ENCODE measurements around the gene THSD8. TPM values are rescaled to one million over a fixed set of nuclear protein-coding genes. Genes with fewer than 3 reads are reported as not detected.

THSD8 gene
- total and polyA plus RNA-seq, 12 donors: 1.8 to 8.6 (median 4.6) TPM; not detected in 4

DNA sequence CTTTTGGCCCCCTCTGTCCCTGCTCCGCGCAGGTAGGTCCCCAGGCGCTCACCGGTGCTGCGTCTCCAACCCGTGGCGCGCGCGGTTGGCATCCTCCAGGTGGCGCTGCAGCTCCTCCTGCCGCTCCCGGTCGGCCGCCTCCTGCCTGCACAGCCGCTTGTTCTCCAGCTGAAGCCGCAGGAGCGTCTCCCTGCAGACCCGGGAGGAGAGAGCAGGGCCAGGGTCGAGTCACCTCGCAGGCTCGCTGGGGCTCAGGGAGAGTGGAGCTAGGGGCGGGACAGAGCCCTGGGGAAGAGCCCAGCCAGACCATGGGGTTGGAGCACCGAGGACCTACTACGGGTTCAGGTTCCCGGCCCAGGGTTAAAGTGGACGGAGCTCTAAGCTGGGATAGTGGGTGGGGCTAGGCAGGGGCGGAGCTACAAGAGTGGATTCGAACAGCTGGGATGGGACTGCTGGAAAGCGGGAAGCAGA, 35.8 kb upstream of the THSD8 start:
- Histone ChIP-seq H3K36me3 (replicated peaks in 1 of 2) (peaks cover 0 to 12% of the 10 kb centered on the region in 2 donors), H3K9me3 (replicated peaks in 1 of 3) (no peaks in the 10 kb centered on the region), H3K27me3 (no peaks in the 10 kb centered on the region), H3K4me3 (peak overlapping the region in 1 of 4 donors; percentile 60), H3K27ac (peak overlapping the region in 2 of 5 donors; percentile 54 to 72), H3K4me1 (replicated peaks in 1 of 2) (no peaks in the 10 kb centered on the region)
- intact Hi-C loops (cut with DNase I): loop anchor here (5.0 to 10.0 kb wide), 3 partner anchors 36 to 79 kb away; partner anchors contain the start of genes PRDX2 (in 1 of the 2) and THSD8 (in 1 of the 2)
- DNase-seq: peak; percentile 75 to 92 (median 86)
- WGBS, 4 donors: 2 to 61% (median 27%) methylated on average over 9 to 30 of the region's 30 CpGs
- TF ChIP-seq, protein P1, sequence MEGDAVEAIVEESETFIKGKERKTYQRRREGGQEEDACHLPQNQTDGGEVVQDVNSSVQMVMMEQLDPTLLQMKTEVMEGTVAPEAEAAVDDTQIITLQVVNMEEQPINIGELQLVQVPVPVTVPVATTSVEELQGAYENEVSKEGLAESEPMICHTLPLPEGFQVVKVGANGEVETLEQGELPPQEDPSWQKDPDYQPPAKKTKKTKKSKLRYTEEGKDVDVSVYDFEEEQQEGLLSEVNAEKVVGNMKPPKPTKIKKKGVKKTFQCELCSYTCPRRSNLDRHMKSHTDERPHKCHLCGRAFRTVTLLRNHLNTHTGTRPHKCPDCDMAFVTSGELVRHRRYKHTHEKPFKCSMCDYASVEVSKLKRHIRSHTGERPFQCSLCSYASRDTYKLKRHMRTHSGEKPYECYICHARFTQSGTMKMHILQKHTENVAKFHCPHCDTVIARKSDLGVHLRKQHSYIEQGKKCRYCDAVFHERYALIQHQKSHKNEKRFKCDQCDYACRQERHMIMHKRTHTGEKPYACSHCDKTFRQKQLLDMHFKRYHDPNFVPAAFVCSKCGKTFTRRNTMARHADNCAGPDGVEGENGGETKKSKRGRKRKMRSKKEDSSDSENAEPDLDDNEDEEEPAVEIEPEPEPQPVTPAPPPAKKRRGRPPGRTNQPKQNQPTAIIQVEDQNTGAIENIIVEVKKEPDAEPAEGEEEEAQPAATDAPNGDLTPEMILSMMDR (IDR thresholded peaks at IDR 0.05): peak; percentile 60 to 95 (median 82)
- peak in 1 of 2 donors; percentile 47 for TF ChIP-seq POLR2A (IDR thresholded peaks at IDR 0.05)

DNA sequence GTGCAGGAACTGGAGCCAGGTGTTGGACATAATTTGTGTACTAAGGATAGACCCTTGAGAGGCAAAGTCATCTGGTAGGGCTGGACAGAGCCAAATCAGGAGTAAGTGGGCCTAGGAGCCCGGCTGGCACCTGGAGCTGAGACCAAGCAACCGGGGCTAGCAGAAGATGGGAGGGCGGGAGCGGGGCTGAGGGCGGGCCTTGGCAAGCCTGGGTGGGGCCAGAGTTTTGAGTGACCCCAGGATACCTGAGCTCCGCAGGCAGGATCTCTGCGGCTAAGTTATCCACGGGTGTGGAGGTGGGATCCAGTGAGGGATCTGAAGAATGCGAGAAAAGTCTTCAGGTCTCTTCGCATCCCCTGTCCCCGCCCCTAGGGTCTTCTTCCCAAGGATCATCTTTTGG, 34.7 kb upstream of the THSD8 start:
- H3K36me3 ChIP-seq (replicated peaks in 1 of 2): peaks cover 0 to 12% of the 10 kb centered on the region in 2 donors
- H3K9me3 ChIP-seq (replicated peaks in 1 of 3): no peaks in the 10 kb centered on the region
- H3K4me1 ChIP-seq (replicated peaks in 1 of 2): no peaks in the 10 kb centered on the region
- no peak overlapping the region for H3K27ac ChIP-seq
- TF ChIP-seq, protein P1 (IDR thresholded peaks at IDR 0.05): no peak
- TF ChIP-seq POLR2A (IDR thresholded peaks at IDR 0.05): no peak
- H3K4me3 ChIP-seq: no peak overlapping the region
- WGBS, 4 donors: 90 to 100% (median 92%) methylated on average over 2 to 11 of the region's 11 CpGs
- intact Hi-C loops (cut with DNase I): loop anchor here (5.0 to 10.0 kb wide), 3 partner anchors 35 to 78 kb away; partner anchors contain the start of genes PRDX2 (in 1 of the 2) and THSD8 (in 1 of the 2)
- no peak for DNase-seq
- H3K27me3 ChIP-seq: no peaks in the 10 kb centered on the region

DNA sequence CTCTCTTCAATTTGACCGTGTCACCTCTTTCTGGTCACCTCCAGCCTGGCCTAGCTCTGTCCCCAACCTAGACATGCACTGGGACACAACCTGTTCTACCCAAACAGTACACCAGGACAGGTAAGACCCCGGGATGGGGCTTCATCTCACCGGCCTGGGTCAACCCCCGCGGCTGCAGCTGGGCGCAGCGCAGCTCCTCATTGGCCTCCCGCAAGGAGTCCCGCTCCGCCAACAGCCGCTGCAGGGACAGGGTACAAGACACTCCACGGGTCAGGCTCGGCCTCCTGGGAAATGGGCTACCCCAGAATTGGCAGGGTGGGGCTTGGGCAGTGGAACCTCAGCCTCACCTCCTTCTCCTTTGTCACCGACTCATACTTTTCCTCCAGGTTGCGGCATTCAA, 34.2 kb upstream of the THSD8 start:
- Histone ChIP-seq H3K36me3 (replicated peaks in 1 of 2) (peaks cover 0 to 12% of the 10 kb centered on the region in 2 donors), H3K9me3 (replicated peaks in 1 of 3) (no peaks in the 10 kb centered on the region)

DNA sequence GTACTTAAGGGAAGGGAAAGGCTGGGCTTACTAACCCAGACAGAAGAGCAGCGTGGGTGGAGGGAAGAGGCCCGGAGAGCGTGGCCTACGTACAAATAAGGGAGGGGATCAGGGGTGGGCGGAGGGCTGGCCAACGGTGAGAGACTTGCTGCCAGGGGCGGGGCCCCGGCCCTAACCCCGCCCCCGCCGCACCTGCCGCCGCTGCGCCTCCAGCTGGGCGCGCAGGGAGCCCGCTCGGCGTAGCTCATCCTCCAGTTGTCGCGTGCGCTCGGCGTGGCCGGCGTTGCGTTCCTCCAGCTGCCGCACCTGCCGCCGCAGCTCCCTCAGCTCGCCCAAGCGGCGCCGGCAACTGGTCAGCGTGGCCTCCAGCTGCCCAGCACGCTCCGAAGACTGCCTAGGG, 32.2 kb upstream of the THSD8 start:
- intact Hi-C loops (cut with DNase I): loop anchor here (5.0 to 10.0 kb wide), 3 partner anchors 33 to 75 kb away; partner anchors contain the start of genes PRDX2 (in 1 of the 2) and THSD8 (in 1 of the 2)
- DNase-seq: peak in 2 of 7 donors; percentile 31
- Histone ChIP-seq H3K36me3 (replicated peaks in 1 of 2) (peaks cover 0 to 6% of the 10 kb centered on the region in 2 donors), H3K4me1 (replicated peaks in 1 of 2) (peaks cover under 1% of the 10 kb centered on the region in 2 donors), H3K9me3 (replicated peaks in 1 of 3) (no peaks in the 10 kb centered on the region), H3K27me3 (no peaks in the 10 kb centered on the region), H3K4me3 (no peak overlapping the region), H3K27ac (no peak overlapping the region)
- no peak for TF ChIP-seq POLR2A (IDR thresholded peaks at IDR 0.05)
- 63 to 79% (median 69%) methylated on average over 9 to 37 of the region's 37 CpGs for WGBS, 4 donors

More for the DNA sequence above, 34.2 kb upstream of the THSD8 start:
- no peak for DNase-seq
- Histone ChIP-seq H3K4me1 (replicated peaks in 1 of 2) (no peaks in the 10 kb centered on the region), H3K27ac (no peak overlapping the region), H3K4me3 (no peak overlapping the region), H3K27me3 (no peaks in the 10 kb centered on the region)
- WGBS, 4 donors: 95 to 98% (median 98%) methylated on average over 6 to 15 of the region's 15 CpGs
- intact Hi-C loops (cut with DNase I): loop anchor here (5.0 to 10.0 kb wide), 3 partner anchors 35 to 77 kb away; partner anchors contain the start of genes PRDX2 (in 1 of the 2) and THSD8 (in 1 of the 2)
- TF ChIP-seq POLR2A (IDR thresholded peaks at IDR 0.05): no peak
- TF ChIP-seq, protein P1 (IDR thresholded peaks at IDR 0.05): no peak
